Small intestine (tissue), 7 donors: ENCODE data around the gene GAPT. TPM values are rescaled to one million over a fixed set of nuclear protein-coding genes. Genes with fewer than 3 reads are reported as not detected.
"Not testable (repeated sequence)": the region's sequence is repeated elsewhere in the genome, so short reads cannot be mapped to it uniquely, and the experiment has no call there.

Source experiments
- DNase-seq, 2 donors: peaks; one replicate each; pipeline versions ENCODE4 v3.0.0 to v3.0.0-alpha.2; 2013
- FAIRE-seq: peaks from 2 replicates; lab custom pipeline; 2012; peaks lifted over from hg19 to GRCh38; lab: Jason Lieb, UNC
- H3K27ac ChIP-seq, 3 donors: one replicate each; pipeline ENCODE4 v1.5.1; 2013; ENCODE audit warnings: low read length in 2 of 3, mild to moderate bottlenecking in 2 of 3, control low read depth in 1 of 3, inconsistent platforms in 1 of 3, low read depth in 1 of 3, moderate library complexity in 1 of 3
- H3K27me3 ChIP-seq, 3 donors: one replicate each; pipeline ENCODE4 v1.6.1; 2013; ENCODE audit warnings: low read length in 3 of 3, inconsistent platforms in 1 of 3; ENCODE audit not compliant: control insufficient read depth in 3 of 3, insufficient read depth in 3 of 3
- H3K36me3 ChIP-seq, 3 donors: one replicate each; pipeline ENCODE4 v1.6.1; 2013; ENCODE audit warnings: low read length in 3 of 3, inconsistent platforms in 1 of 3, low read depth in 1 of 3, mild to moderate bottlenecking in 1 of 3, moderate library complexity in 1 of 3; ENCODE audit not compliant: control insufficient read depth in 3 of 3, insufficient read depth in 2 of 3
- H3K4me1 ChIP-seq, 3 donors: one replicate each; pipeline ENCODE4 v1.6.1; 2013; ENCODE audit warnings: low read length in 2 of 3, inconsistent platforms in 1 of 3, low read depth in 1 of 3, mild to moderate bottlenecking in 1 of 3, moderate library complexity in 1 of 3; ENCODE audit not compliant: control insufficient read depth in 3 of 3, insufficient read depth in 2 of 3
- H3K4me3 ChIP-seq, 3 donors: one replicate each; pipeline ENCODE4 v1.5.1; 2013; ENCODE audit warnings: low read length in 3 of 3, control low read depth in 1 of 3, inconsistent platforms in 1 of 3, low read depth in 1 of 3, mild to moderate bottlenecking in 1 of 3, moderate library complexity in 1 of 3
- H3K9me3 ChIP-seq, 2 donors: one replicate each; pipeline ENCODE4 v1.6.1; 2013; ENCODE audit warnings: low read depth in 1 of 2, low read length in 1 of 2; ENCODE audit not compliant: control insufficient read depth in 2 of 2, insufficient read depth in 1 of 2
- WGBS, 3 donors: extraction: QIAGEN DNeasy Blood & Tissue Kit; methylation state at CpG; one replicate each; pipeline ENCODE4 v1.1.7; 2013; 5-methylcytosine and 5-hydroxymethylcytosine counted together
- polyA plus RNA-seq, 4 donors: library from polyadenylated mRNA; stranded (reverse) in 3 of 4; unstranded in 1 of 4; fragments of 200-250 nt in 3 of 4; fragments of 120-200 nt in 1 of 4; gene quantifications; one replicate each; pipeline versions ENCODE4 v1.2.1 to v1.2.3, GENCODE V29; 2013
- donor health status: healthy with polysubstance abuse.
- donor health status: control.
- donor health status: control.
- donor health status: Bipolar disorder and iron deficiency.
- donor health status: healthy.

Gene GAPT
- polyA plus RNA-seq, 4 donors = 0.46 to 5.1 (median 0.58) TPM; not detected in 1

GRCh38 chr5:58524571-58524970 is 33.3 kb downstream of the GAPT start:
- Histone ChIP-seq H3K9me3 (no peaks in the 10 kb centered on the region), H3K36me3 (no peaks in the 10 kb centered on the region), H3K4me1 (no peaks in the 10 kb centered on the region), H3K27me3 (no peaks in the 10 kb centered on the region), H3K4me3 (no peak overlapping the region), H3K27ac (no peak overlapping the region)
- FAIRE-seq = no peak
- DNase-seq = no peak
- WGBS, 3 donors = 69 to 81% (median 70%) methylated on average over 1 of the region's 1 CpG

- FAIRE-seq (no peak), DNase-seq (no peak)
- 69 to 88% (median 87%) methylated on average over 1 of the region's 1 CpG for WGBS, 3 donors
- Histone ChIP-seq H3K4me1 (no peaks in the 10 kb centered on the region), H3K36me3 (no peaks in the 10 kb centered on the region), H3K4me3 (no peak overlapping the region), H3K27ac (no peak overlapping the region), H3K27me3 (peaks cover 0 to 2% (median 0%) of the 10 kb centered on the region in 3 donors), H3K9me3 (peaks cover 0 to 3% of the 10 kb centered on the region in 2 donors)
Observed at GRCh38 chr5:58530942-58531490, 39.8 kb downstream of the GAPT start.

- H3K4me3 ChIP-seq, H3K27ac ChIP-seq, H3K27me3 ChIP-seq, FAIRE-seq, H3K4me1 ChIP-seq, H3K9me3 ChIP-seq, DNase-seq, H3K36me3 ChIP-seq: not testable (repeated sequence)
- WGBS, 3 donors = 88 to 93% (median 88%) methylated on average over 8 to 9 of the region's 9 CpGs
Observed at GRCh38 chr5:58541935-58542334, 50.7 kb downstream of the GAPT start.

GRCh38 chr5:58542709-58543108 is 51.5 kb downstream of the GAPT start:
- Histone ChIP-seq H3K9me3 (peaks cover 0 to 7% of the 10 kb centered on the region in 2 donors), H3K27ac (no peak overlapping the region), H3K36me3 (no peaks in the 10 kb centered on the region), H3K4me1 (no peaks in the 10 kb centered on the region), H3K4me3 (no peak overlapping the region), H3K27me3 (no peaks in the 10 kb centered on the region)
- no peak for FAIRE-seq
- 73 to 91% (median 86%) methylated on average over 1 of the region's 1 CpG for WGBS, 3 donors
- no peak for DNase-seq

- FAIRE-seq (no peak), DNase-seq (no peak)
- Histone ChIP-seq H3K27ac (no peak overlapping the region), H3K36me3 (no peaks in the 10 kb centered on the region), H3K9me3 (peaks cover 0 to 7% of the 10 kb centered on the region in 2 donors), H3K4me3 (no peak overlapping the region), H3K27me3 (no peaks in the 10 kb centered on the region), H3K4me1 (no peaks in the 10 kb centered on the region)
- WGBS, 3 donors = 85 to 90% (median 87%) methylated on average over 2 of the region's 2 CpGs
Observed at GRCh38 chr5:58543723-58544122, 52.5 kb downstream of the GAPT start.

GRCh38 chr5:58544195-58544594 is 53.0 kb downstream of the GAPT start:
- Histone ChIP-seq H3K36me3 (no peaks in the 10 kb centered on the region), H3K27ac (no peak overlapping the region), H3K27me3 (no peaks in the 10 kb centered on the region), H3K4me3 (no peak overlapping the region), H3K9me3 (peaks cover 0 to 7% of the 10 kb centered on the region in 2 donors), H3K4me1 (no peaks in the 10 kb centered on the region)
- DNase-seq = no peak
- peak; percentile 47 for FAIRE-seq
- 31 to 66% (median 52%) methylated on average over 1 of the region's 1 CpG for WGBS, 3 donors

GRCh38 chr5:58544926-58545325 is 53.7 kb downstream of the GAPT start:
- peaks cover 0 to 7% of the 10 kb centered on the region in 2 donors for H3K9me3 ChIP-seq
- DNase-seq = no peak
- H3K36me3 ChIP-seq = no peaks in the 10 kb centered on the region
- WGBS, 3 donors = 53 to 72% (median 57%) methylated on average over 2 of the region's 2 CpGs
- H3K27me3 ChIP-seq = no peaks in the 10 kb centered on the region
- no peak for FAIRE-seq
- no peak overlapping the region for H3K27ac ChIP-seq
- no peaks in the 10 kb centered on the region for H3K4me1 ChIP-seq
- no peak overlapping the region for H3K4me3 ChIP-seq

GRCh38 chr5:58545912-58546311 is 54.7 kb downstream of the GAPT start:
- no peak for FAIRE-seq
- H3K4me3 ChIP-seq = no peak overlapping the region
- peaks cover 0 to 7% of the 10 kb centered on the region in 2 donors for H3K9me3 ChIP-seq
- DNase-seq = no peak
- H3K27ac ChIP-seq = no peak overlapping the region
- H3K36me3 ChIP-seq = no peaks in the 10 kb centered on the region
- no peaks in the 10 kb centered on the region for H3K4me1 ChIP-seq
- no peaks in the 10 kb centered on the region for H3K27me3 ChIP-seq
